H1 (cell line): ENCODE results near the gene FAM170A. TPM values are rescaled to one million over a fixed set of nuclear protein-coding genes. Genes with fewer than 3 reads are reported as not detected.

Experiments
- CTCF ChIA-PET: fragments of 300-600 bp; sonication (Branson Sonifier 250); formaldehyde crosslinking; loops from one replicate; lab custom pipeline; 2021; ENCODE audit not compliant: partially characterized antibody; lab: Charles Lee
- POLR2A ChIA-PET: fragments of 300-600 bp; sonication (Branson Sonifier 250); formaldehyde crosslinking; loops from one replicate; lab custom pipeline; 2021; ENCODE audit warnings: inconsistent platforms; ENCODE audit not compliant: partially characterized antibody; lab: Charles Lee
- DNase-seq, 2 experiments: peaks; one replicate each; pipeline versions ENCODE4 v3.0.0 to v3.0.0-alpha.2; 2010 to 2022; ENCODE audit warnings: low spot score in 2 of 2, low read depth in 1 of 2, mixed read lengths in 1 of 2
- FAIRE-seq: peaks from 2 replicates; lab custom pipeline; 2011; peaks lifted over from hg19 to GRCh38; lab: Jason Lieb, UNC
- H2AFZ ChIP-seq: 2 replicates; pipeline ENCODE4 v1.8.1; 2012; ENCODE audit warnings: low read length, inconsistent platforms
- H2AK5ac ChIP-seq: 2 replicates; pipeline ENCODE4 v1.6.1; 2013; ENCODE audit warnings: low read depth, low read length
- H2BK120ac ChIP-seq: replicated peaks from 2 replicates; pipeline ENCODE3; 2013; ENCODE audit warnings: low read depth, low read length, inconsistent platforms
- H2BK12ac ChIP-seq: 2 replicates; pipeline ENCODE4 v1.6.1; 2013; ENCODE audit warnings: low read depth, low read length
- H2BK15ac ChIP-seq: 2 replicates; pipeline ENCODE4 v1.6.1; 2013; ENCODE audit warnings: low read length
- H2BK20ac ChIP-seq: 2 replicates; pipeline ENCODE4 v1.6.1; 2013; ENCODE audit warnings: low read length
- H2BK5ac ChIP-seq: 2 replicates; pipeline ENCODE4 v1.6.1; 2013; ENCODE audit warnings: low read depth, low read length
- H3K14ac ChIP-seq: 2 replicates; pipeline ENCODE4 v1.6.1; 2013; ENCODE audit warnings: inconsistent platforms; ENCODE audit not compliant: insufficient read length
- H3K18ac ChIP-seq: 2 replicates; pipeline ENCODE4 v1.6.1; 2013; ENCODE audit warnings: low read length; ENCODE audit errors: extremely low read depth
- H3K23ac ChIP-seq: 2 replicates; pipeline ENCODE4 v1.6.1; 2013; ENCODE audit warnings: inconsistent platforms; ENCODE audit not compliant: insufficient read length
- H3K23me2 ChIP-seq: 2 replicates; pipeline ENCODE4 v1.6.1; 2013; ENCODE audit warnings: low read depth, low read length
- H3K27ac ChIP-seq: 2 replicates; pipeline ENCODE4 v1.6.1; 2011; ENCODE audit warnings: low read depth, low read length, inconsistent platforms
- H3K27me3 ChIP-seq, 4 experiments: replicated peaks in 1 of 4; 1 replicate in 1 of 4; 2 replicates in 3 of 4; pipeline versions ENCODE4 v1.6.1 to v1.8.1; 2011 to 2013; ENCODE audit warnings: low read length in 3 of 4, mild to moderate bottlenecking in 3 of 4, inconsistent platforms in 2 of 4, mixed read lengths in 2 of 4, moderate library complexity in 1 of 4; ENCODE audit not compliant: control insufficient read depth in 3 of 4, insufficient read depth in 3 of 4; ENCODE audit errors: extremely low read depth in 1 of 4
- H3K36me3 ChIP-seq, 4 experiments: 2 replicates each; pipeline versions ENCODE4 v1.6.1 to v1.8.1; 2011 to 2013; ENCODE audit warnings: mild to moderate bottlenecking in 4 of 4, low read length in 3 of 4, moderate library complexity in 2 of 4, control low read depth in 1 of 4, inconsistent platforms in 1 of 4; ENCODE audit not compliant: insufficient read depth in 4 of 4, control insufficient read depth in 2 of 4
- H3K4ac ChIP-seq: replicated peaks from 2 replicates; pipeline ENCODE3; 2013; ENCODE audit warnings: low read length, low read depth, mixed read lengths, inconsistent platforms; ENCODE audit not compliant: insufficient read length
- H3K4me1 ChIP-seq, 4 experiments: replicated peaks in 1 of 4; 1 replicate in 1 of 4; 2 replicates in 3 of 4; pipeline versions ENCODE4 v1.6.1 to v1.8.1; 2011 to 2013; ENCODE audit warnings: low read length in 3 of 4, inconsistent platforms in 2 of 4, mixed read lengths in 1 of 4; ENCODE audit not compliant: insufficient read depth in 4 of 4, control insufficient read depth in 3 of 4
- H3K4me2 ChIP-seq, 2 experiments: 2 replicates each; pipeline versions ENCODE4 v1.6.1 to v1.8.1; 2011 to 2013; ENCODE audit warnings: low read depth in 2 of 2, low read length in 2 of 2, control low read depth in 1 of 2, inconsistent platforms in 1 of 2, mild to moderate bottlenecking in 1 of 2; ENCODE audit not compliant: insufficient read depth in 1 of 2
- H3K4me3 ChIP-seq, 4 experiments: fragments of 200-600, 300-600 bp in 1 of 4; sonication (generic), shearing (Covaris generic), sonication (Bioruptor Twin) in 1 of 4; 2 replicates each; pipeline versions ENCODE4 v1.5.1 to v1.8.1; 2011 to 2016; ENCODE audit warnings: low read length in 4 of 4, low read depth in 3 of 4, control low read depth in 2 of 4, inconsistent platforms in 2 of 4, mild to moderate bottlenecking in 2 of 4, mixed read lengths in 1 of 4, moderate library complexity in 1 of 4; ENCODE audit not compliant: insufficient read depth in 2 of 4; ENCODE audit errors: extremely low read depth in 1 of 4
- H3K56ac ChIP-seq: replicated peaks from 2 replicates; pipeline ENCODE3; 2013; ENCODE audit warnings: low read depth, mild to moderate bottlenecking, mixed read lengths, low read length, inconsistent platforms; ENCODE audit not compliant: insufficient read length
- H3K79me1 ChIP-seq: 2 replicates; pipeline ENCODE4 v1.6.1; 2013; ENCODE audit warnings: low read depth, low read length, control low read depth
- H3K79me2 ChIP-seq, 2 experiments: 2 replicates each; pipeline versions ENCODE4 v1.6.1 to v1.8.1; 2012 to 2013; ENCODE audit warnings: low read length in 2 of 2, mild to moderate bottlenecking in 2 of 2, inconsistent platforms in 1 of 2; ENCODE audit not compliant: insufficient read depth in 2 of 2, control insufficient read depth in 1 of 2
- H3K9ac ChIP-seq, 4 experiments: replicated peaks in 1 of 4; 1 replicate in 1 of 4; 2 replicates in 3 of 4; pipeline versions ENCODE4 v1.6.1 to v1.8.1; 2011 to 2013; ENCODE audit warnings: low read depth in 3 of 4, low read length in 3 of 4, control low read depth in 2 of 4, mild to moderate bottlenecking in 2 of 4, moderate library complexity in 2 of 4, inconsistent platforms in 1 of 4; ENCODE audit errors: extremely low read depth in 1 of 4
- H3K9me3 ChIP-seq, 2 experiments: 2 replicates each; pipeline versions ENCODE4 v1.6.1 to v1.8.1; 2012 to 2013; ENCODE audit warnings: mild to moderate bottlenecking in 2 of 2, moderate library complexity in 2 of 2, control low read depth in 1 of 2, inconsistent platforms in 1 of 2, low read depth in 1 of 2, low read length in 1 of 2, mixed read lengths in 1 of 2; ENCODE audit not compliant: insufficient read depth in 2 of 2
- H4K20me1 ChIP-seq, 2 experiments: replicated peaks in 1 of 2; 2 replicates each; pipeline versions ENCODE3 to v1.8.1; 2011 to 2013; ENCODE audit warnings: inconsistent platforms in 2 of 2, low read length in 2 of 2, mild to moderate bottlenecking in 1 of 2; ENCODE audit not compliant: insufficient read depth in 2 of 2, control insufficient read depth in 1 of 2
- H4K5ac ChIP-seq: 2 replicates; pipeline ENCODE4 v1.6.1; 2013; ENCODE audit warnings: low read length, low read depth, mixed read lengths, inconsistent platforms; ENCODE audit not compliant: insufficient read length
- H4K8ac ChIP-seq: 2 replicates; pipeline ENCODE4 v1.8.0; 2013; ENCODE audit warnings: mild to moderate bottlenecking, moderate library complexity, low read length, inconsistent platforms; ENCODE audit not compliant: insufficient read depth; ENCODE audit errors: extremely low read depth
- H4K91ac ChIP-seq: replicated peaks from 2 replicates; pipeline ENCODE3; 2013; ENCODE audit warnings: low read length, mixed read lengths, inconsistent platforms; ENCODE audit not compliant: insufficient read length
- CHD2 ChIP-seq: IDR thresholded peaks from 2 replicates; pipeline ENCODE4 v1.6.1; 2012; ENCODE audit warnings: low read length, improper control_type of control experiment
- E2F6 ChIP-seq: IDR thresholded peaks from 2 replicates; pipeline ENCODE4 v1.6.1; 2012; ENCODE audit warnings: inconsistent platforms
- JUND ChIP-seq: IDR thresholded peaks from 2 replicates; pipeline ENCODE4 v1.6.1; 2011; ENCODE audit warnings: mild to moderate bottlenecking, improper control_type of control experiment, low read length
- NANOG ChIP-seq: IDR thresholded peaks from 2 replicates; pipeline ENCODE4 v1.6.1; 2011; ENCODE audit warnings: low read length, low read depth, mild to moderate bottlenecking, inconsistent platforms; ENCODE audit not compliant: insufficient read depth, poor library complexity, severe bottlenecking
- PHF8 ChIP-seq: fragments of 200-600 bp; sonication (generic); conservative IDR thresholded peaks from 2 replicates; pipeline ENCODE4 v1.7.1; 2012; ENCODE audit warnings: low read depth, mild to moderate bottlenecking, inconsistent platforms, low read length, moderate library complexity
- RBBP5 ChIP-seq: IDR thresholded peaks from 2 replicates; pipeline ENCODE4 v1.7.1; 2012; ENCODE audit warnings: low read depth, mild to moderate bottlenecking, inconsistent platforms, low read length, moderate library complexity, borderline replicate concordance
- SIRT6 ChIP-seq: IDR thresholded peaks from one replicate; pipeline ENCODE4 v1.7.1; 2012; ENCODE audit warnings: low read length, inconsistent platforms
- SP1 ChIP-seq: IDR thresholded peaks from 2 replicates; pipeline ENCODE4 v1.6.1; 2011; ENCODE audit warnings: low read depth, low read length
- SP2 ChIP-seq: IDR thresholded peaks from 2 replicates; pipeline ENCODE4 v1.6.1; 2012; ENCODE audit warnings: mild to moderate bottlenecking, low read length, inconsistent platforms
- TBP ChIP-seq: IDR thresholded peaks from 2 replicates; pipeline ENCODE4 v1.6.1; 2011; ENCODE audit warnings: low read depth, low read length, improper control_type of control experiment
- ZNF274 ChIP-seq: IDR thresholded peaks from 2 replicates; pipeline ENCODE4 v1.7.0; 2012; ENCODE audit warnings: low read length, borderline replicate concordance; ENCODE audit errors: extremely low read depth
- WGBS, 2 experiments: shearing (Covaris generic) in 1 of 2; methylation state at CpG; one replicate each; pipeline versions ENCODE4 v1.1.6 to v1.1.7; 2013 to 2015; ENCODE audit warnings: low lambda C conversion rate in 2 of 2, mixed read lengths in 2 of 2, inconsistent platforms in 1 of 2, low coverage in 1 of 2, missing lambda C conversion rate in 1 of 2; ENCODE audit not compliant: insufficient replicate concordance in 2 of 2, insufficient coverage in 1 of 2, insufficient read length in 1 of 2; ENCODE audit errors: extremely low coverage in 1 of 2, missing lambda C conversion rate in 1 of 2; 5-methylcytosine and 5-hydroxymethylcytosine counted together
- polyA plus RNA-seq, 7 experiments: library from polyadenylated mRNA; depleted of rRNA in 3 of 7; stranded (reverse) in 5 of 7; unstranded in 2 of 7; fragments of >200 nt in 5 of 7; fragments of 200-250 nt in 2 of 7; gene quantifications; 1 replicate in 5 of 7; 2 replicates in 1 of 7; 4 replicates in 1 of 7; pipeline versions ENCODE4 v1.2.1 to v1.2.3, GENCODE V29; 2011 to 2013; ENCODE audit warnings: missing spikeins in 2 of 7, mixed read lengths in 2 of 7
- total RNA-seq: library from RNA; stranded (reverse); fragmentation: NEBNext Ultra II Directional; extraction: Animal tissue kit (Norgen Biotek cat#: 25700); gene quantifications from 2 replicates; pipeline ENCODE4 v1.2.1, GENCODE V29; 2021
- TF ChIP-seq, protein P1 (sequence below): IDR thresholded peaks from 2 replicates; pipeline ENCODE4 v1.6.1; 2012; ENCODE audit warnings: low read length, inconsistent platforms
- TF ChIP-seq, protein P2 (sequence below): IDR thresholded peaks from 2 replicates; pipeline ENCODE4 v1.6.1; 2012; ENCODE audit warnings: inconsistent platforms

FAM170A gene
- total and polyA plus RNA-seq, 2 of the 8 experiments (the other 6 are each of a cell fraction or from before 2014, with no cell fraction given), result not detected

DNA sequence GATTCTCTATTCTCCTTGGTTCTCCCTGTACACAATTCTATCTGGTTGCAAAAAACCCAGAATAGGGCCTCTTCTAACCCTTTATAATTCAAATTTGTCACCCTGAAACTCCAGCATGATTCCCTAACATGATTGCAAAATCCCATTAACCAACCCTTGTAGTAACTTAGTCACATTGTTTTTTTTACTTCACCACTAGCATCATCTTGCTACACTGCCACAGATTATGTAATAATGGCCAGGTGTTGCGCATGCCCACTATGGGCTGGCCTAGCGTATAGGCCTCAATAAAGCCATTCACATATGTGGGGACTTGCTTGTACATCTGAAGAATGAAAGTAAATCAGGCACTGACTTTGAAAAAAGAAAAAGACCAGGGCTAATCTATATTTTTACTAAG, 25.7 kb downstream of the FAM170A start:
- Histone ChIP-seq H3K4me1 (no peaks in the 10 kb centered on the region), H3K4me2 (no peak overlapping the region), H4K91ac (no peak overlapping the region), H3K79me2 (no peaks in the 10 kb centered on the region), H3K23ac (no peak overlapping the region), H3K9me3 (no peaks in the 10 kb centered on the region), H3K9ac (no peak overlapping the region), H3K4ac (no peak overlapping the region), H2BK20ac (no peak overlapping the region), H4K8ac (no peak overlapping the region), H2BK12ac (no peak overlapping the region), H2AFZ (no peak overlapping the region), H3K36me3 (no peaks in the 10 kb centered on the region), H4K5ac (no peak overlapping the region), H3K18ac (no peak overlapping the region), H2AK5ac (no peak overlapping the region), H2BK120ac (no peak overlapping the region), H3K14ac (no peak overlapping the region), H4K20me1 (no peaks in the 10 kb centered on the region), H3K27ac (no peak overlapping the region), H3K4me3 (no peak overlapping the region), H3K56ac (no peak overlapping the region), H3K23me2 (no peaks in the 10 kb centered on the region), H2BK15ac (no peak overlapping the region), H2BK5ac (no peak overlapping the region), H3K27me3 (no peaks in the 10 kb centered on the region), H3K79me1 (no peaks in the 10 kb centered on the region)
- FAIRE-seq (no peak), DNase-seq (no peak)
- ChIA-PET POLR2A (no interaction called here), CTCF (interaction anchor here (1.0 kb wide), 1 partner anchor 67 kb away, joined by 3 read pairs; no protein-coding TSS in a partner anchor)
- WGBS, 2 experiments, result 87% methylated on average over 2 of the region's 2 CpGs; no CpG with 5 or more reads in 1 of the 2 experiments
- TF ChIP-seq RBBP5, result no peak
- TF ChIP-seq, protein P1, sequence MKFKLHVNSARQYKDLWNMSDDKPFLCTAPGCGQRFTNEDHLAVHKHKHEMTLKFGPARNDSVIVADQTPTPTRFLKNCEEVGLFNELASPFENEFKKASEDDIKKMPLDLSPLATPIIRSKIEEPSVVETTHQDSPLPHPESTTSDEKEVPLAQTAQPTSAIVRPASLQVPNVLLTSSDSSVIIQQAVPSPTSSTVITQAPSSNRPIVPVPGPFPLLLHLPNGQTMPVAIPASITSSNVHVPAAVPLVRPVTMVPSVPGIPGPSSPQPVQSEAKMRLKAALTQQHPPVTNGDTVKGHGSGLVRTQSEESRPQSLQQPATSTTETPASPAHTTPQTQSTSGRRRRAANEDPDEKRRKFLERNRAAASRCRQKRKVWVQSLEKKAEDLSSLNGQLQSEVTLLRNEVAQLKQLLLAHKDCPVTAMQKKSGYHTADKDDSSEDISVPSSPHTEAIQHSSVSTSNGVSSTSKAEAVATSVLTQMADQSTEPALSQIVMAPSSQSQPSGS, result no peak
- no peak for TF ChIP-seq CHD2
- TF ChIP-seq E2F6, result no peak
- TF ChIP-seq TBP, result no peak
- no peak for TF ChIP-seq NANOG
- TF ChIP-seq JUND, result no peak
- TF ChIP-seq SIRT6, result no peak
- no peak for TF ChIP-seq SP2
- TF ChIP-seq SP1, result no peak
- TF ChIP-seq, protein P2, sequence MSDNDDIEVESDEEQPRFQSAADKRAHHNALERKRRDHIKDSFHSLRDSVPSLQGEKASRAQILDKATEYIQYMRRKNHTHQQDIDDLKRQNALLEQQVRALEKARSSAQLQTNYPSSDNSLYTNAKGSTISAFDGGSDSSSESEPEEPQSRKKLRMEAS, result no peak
- TF ChIP-seq PHF8, result no peak
- no peak for TF ChIP-seq ZNF274
